Measurements from ENCODE around the gene ATP9A.
A peak's percentile ranks its signal among the peaks of the same experiment; 100 is the strongest.
"Not testable (repeated sequence)": the region's sequence is repeated elsewhere in the genome, so short reads cannot be mapped to it uniquely, and the experiment has no call there.

The ATP9A gene

DNA sequence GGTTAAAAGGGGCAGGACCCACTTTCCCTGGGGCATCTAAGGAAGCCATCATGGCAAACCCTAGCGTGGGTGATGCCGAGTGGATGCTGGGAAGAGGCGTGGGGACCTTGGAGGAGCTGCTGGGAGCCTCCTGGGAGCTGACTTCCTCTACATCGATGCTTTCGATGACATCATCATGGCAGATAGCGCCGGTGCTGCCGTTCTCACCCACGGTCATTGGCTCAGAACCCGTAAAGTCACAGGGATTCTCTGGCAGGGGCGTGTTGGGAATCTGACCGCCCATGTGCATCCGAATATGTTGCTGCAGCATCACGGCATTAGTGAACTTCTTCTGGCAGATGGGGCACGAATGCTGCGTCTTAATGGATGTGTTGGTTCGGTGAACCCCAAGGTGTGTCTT is 22.1 kb upstream of the ATP9A start:
- DNase-seq: no peak

DNA sequence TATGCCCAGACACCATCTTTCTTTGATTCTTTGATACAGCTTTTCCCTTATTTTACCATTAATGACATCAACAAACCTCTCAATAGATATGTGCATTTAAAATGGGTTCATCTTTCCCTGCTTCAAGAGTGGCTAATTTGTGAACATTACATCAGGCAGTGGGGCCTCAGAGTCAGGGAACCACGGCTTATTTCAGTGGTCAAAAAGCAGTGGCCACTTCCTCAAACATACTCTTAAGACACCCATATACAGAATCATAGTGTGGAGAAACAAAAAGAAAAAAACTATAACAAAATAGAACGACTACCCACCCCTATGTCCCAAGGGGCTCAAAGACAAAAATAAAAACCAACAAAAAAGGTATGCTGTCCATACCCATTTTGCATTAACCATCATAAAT is 21.2 kb upstream of the ATP9A start:
- no peak for DNase-seq

GRCh38 chr20:51788822-51789221 is 20.6 kb upstream of the ATP9A start:
- no peak for DNase-seq

GRCh38 chr20:51784299-51784698 is 16.1 kb upstream of the ATP9A start:
- DNase-seq: no peak

- DNase-seq: not testable (repeated sequence)
Measured at GRCh38 chr20:51778229-51778759, 10.1 kb upstream of the ATP9A start.

GRCh38 chr20:51775241-51775640 is 7.1 kb upstream of the ATP9A start:
- DNase-seq: no peak

DNA sequence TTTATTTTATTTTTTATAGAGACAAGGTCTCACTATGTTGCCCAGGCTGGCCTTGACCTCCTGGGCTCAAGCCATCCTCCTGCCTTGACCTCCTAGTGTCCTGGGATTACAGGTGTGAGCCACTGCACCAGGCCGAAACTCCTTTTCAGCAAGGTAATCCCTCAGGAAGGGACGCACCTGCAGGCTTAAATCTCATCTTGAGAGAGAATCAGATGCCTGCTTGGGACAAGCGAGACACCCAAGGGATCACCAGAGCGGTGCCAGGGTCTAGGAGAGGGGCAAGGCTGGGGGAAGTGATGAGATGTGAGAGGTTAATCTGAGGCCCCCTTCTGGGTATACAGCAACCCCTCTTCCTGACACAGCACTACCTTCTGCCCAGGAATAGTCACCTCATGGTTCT is 4.0 kb upstream of the ATP9A start:
- no peak for DNase-seq

DNA sequence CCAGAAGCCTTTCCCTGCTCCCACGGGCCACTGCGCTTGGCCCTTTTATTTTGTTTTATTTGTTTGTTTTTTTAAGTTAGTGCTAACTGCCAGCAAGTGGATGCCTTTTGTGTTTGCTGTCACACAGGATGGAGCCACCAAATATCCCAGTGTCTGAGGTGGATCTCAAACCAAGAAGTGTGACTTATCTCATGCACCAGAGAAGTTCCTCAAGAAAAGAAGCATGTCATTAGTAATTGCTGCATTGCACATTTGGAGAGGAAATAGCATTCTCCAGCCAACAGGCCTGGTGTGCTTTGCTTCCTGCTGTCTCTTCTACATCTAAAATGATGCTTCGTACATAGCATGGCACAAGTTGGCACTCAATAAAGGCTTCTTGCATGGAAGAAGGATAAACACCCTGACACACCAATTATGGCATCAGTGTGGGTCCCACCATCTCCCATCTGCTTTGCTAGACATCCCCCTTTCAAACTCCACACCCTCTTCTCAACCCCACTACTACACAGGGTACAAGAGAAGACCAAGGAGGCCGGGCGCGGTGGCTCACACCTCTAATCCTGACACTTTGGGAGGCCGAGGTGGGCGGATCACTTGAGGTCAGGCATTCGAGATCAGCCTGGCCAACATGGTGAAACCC is 1.9 kb upstream of the ATP9A start:
- no peak for DNase-seq

GRCh38 chr20:51768759-51769517 is 748 bp upstream of the ATP9A start:
- DNase-seq: no peak

DNA sequence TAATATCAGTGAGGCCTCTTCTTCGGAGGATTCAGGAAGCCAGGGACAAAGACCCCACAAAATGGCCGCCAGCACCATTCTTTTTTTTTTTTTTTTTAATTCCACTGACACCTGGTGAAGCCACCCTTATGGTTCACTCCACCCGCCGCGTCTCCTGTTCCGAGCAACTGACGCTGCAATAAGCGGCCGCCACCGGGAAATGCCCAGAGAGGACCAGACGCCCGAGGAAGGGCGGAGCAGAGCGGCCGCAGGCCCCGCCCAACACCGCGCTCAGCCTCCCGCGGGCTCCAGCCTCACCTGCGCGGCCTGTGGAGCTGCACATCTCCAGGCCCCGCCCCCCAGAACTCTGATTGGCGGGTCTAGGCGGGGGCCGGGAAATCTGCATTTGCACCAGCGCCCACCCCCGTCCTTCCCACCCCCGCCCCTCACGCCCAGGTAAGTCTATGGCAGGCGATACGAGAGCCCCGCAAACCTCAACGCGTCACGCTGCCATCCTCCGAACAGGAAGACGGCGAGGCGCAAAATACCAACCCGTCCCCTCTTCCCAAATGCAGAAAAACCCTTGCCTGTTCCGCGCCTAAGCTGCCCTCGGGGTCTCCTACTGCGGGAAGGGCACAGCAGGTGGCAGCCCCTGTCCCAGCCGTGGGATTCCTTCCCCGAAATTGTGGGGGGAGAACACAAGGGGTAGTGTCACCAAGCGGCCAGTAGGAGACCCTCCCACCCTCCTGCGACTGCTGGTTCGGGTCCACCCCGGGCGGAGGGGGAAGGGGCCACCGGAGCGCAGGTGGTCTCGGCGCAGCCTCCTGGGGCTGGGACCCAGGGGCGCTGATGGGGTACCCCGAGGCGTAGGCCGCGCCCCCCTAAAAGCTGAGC is 960 bp downstream of the ATP9A start:
- DNase-seq: peak; percentile 65

DNA sequence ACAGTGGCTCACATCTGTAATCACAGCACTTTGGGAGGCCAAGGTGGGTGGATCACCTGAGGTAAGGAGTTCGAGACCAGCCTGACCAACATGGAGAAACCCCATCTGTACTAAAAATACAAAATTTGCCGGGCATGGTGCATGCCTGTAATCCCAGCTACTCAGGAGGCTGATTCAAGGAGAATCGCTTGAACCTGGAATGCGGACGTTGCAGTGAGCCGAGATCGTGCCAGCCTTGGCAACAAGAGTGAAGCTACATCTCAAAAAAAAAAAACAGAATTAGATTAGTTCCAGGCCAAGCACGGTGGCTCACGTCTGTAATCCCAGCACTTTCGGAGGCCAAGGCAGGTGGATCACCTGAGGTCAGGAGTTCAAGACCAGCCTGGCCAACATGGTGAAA is 2.8 kb downstream of the ATP9A start:
- DNase-seq: not testable (repeated sequence)

- DNase-seq: no peak
Measured at GRCh38 chr20:51763965-51764602, 4.1 kb downstream of the ATP9A start.

DNA sequence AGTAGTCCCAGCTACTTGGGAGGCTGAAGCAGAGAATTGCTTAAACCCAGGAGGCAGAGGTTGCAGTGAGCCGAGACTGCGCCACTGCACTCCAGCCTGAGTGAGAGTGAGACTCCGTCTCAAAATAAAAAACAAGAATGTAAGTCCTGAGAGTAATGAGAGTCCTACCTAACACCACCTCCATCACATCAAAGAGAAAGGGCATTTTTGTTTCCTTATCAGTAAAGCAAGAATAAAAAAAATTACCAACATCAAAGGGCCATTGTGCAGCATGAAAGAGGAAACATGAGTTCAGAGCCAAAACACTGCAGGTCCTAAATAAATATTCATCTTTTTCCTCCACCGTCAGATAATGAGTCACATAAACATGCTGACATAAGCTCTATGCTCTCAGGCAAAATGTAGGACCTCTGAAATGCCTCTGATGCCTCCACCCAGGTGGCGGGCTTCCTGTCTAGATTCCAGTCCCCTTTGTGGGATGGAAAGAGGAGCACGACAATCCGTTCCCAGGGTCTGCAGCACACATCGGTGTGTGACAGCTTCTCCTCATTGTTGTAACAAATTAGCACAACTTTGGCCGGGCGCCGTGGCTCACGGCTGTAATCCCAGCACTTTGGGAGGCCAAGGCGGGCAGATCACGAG is 7.2 kb downstream of the ATP9A start:
- no peak for DNase-seq

DNA sequence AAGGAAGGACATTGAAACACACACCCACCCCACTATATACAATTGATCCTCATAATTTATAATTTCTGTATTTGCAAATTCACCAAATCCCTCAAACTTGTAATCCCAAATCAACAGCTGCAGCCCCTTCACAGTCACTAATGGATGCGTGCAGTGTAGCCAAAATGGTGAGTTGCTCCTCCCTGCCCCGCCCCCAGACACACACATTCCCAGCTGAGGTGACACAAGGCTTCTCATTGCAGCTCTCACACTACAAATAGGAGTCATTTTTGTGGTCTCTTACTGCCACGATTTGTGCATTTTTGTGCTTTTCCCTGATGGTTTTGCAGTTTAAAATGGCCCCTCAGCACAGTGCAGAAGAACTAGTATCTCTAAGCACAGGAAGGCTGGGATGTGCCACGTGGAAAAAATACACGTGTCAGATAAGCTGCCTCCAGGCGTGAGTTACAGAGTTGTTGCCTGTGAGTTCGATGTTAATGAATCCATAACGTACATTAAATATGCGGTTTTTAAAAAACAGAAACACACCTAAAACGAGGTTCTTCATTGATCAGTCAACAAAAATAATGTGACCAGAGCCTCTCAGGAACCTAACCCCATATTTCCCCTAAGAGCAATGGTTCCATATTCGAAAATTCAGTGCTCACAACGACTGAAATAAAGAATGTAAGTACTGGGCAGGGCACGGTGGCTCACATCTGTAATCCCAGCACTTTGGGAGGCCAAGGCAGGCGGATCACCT is 8.2 kb downstream of the ATP9A start:
- DNase-seq: no peak

GRCh38 chr20:51758978-51759544 is 9.1 kb downstream of the ATP9A start:
- DNase-seq: no peak

GRCh38 chr20:51757226-51757625 is 11.0 kb downstream of the ATP9A start:
- no peak for DNase-seq

- no peak for DNase-seq
Measured at GRCh38 chr20:51756653-51757052, 11.5 kb downstream of the ATP9A start.

GRCh38 chr20:51753220-51753619 is 15.0 kb downstream of the ATP9A start:
- not testable (repeated sequence) for DNase-seq

DNA sequence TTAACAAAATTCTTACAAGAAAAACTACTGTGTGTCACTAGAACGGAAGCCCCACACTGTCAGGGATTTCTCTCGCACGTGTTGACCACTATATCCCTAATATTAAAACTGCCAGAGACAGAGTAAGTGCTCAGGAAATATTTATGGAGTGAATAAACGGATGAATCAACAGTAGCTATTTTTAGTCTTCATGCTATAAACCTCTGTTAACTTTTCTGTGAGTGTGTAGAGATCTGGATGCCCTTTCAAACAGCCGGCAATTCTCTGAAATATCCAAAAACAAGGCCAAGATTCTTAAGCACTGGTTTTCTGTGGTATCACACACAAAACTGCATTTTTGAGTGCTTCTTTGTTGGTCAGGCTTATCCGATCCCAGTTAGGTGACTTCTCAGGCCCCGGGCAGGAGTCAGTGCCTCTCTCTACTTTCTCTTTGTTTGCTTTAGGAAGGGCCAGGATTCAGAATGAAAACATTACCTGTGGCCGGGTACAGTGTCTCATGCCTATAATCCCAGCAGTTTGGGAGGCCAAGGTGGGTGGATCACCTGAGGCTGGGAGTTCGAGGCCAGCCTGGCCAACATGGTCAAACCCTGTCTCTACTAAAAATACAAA is 15.7 kb downstream of the ATP9A start:
- no peak for DNase-seq

GRCh38 chr20:51750770-51751388 is 17.3 kb downstream of the ATP9A start:
- DNase-seq: no peak

All from CD4-positive, alpha-beta T cell treated with Interferon gamma for 1 hour (primary cell).